Measurements from ENCODE around the gene NOS3.

DNA sequence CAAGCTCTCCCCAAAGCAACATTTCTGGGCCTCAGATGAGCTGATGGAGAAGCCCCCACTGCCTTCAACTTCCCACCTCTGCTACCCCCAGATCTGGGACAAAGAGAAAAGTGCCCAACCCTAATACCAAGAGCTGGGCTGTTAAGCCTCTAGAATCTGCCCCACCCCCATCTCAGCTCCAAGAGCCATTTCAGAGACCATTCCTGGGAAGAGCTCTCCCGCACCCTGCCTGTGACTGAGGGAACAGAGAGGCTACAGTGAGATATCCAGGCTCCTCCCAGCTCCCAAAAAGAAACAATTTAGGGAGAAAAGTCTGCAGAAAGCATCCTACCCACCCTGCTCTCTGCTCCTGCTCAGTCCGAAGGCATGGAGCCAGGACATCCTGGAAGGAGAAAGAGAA, 10.2 kb upstream of the NOS3 start:
- no peak for TF ChIP-seq CTCF (IDR thresholded peaks at IDR 0.05; ENCODE audit: low read depth, low read length)
- no peak for TF ChIP-seq EZH2phosphoT487 (IDR thresholded peaks at IDR 0.05; ENCODE audit: low read depth)

Data from OCI-LY3 (cell line).